Stomach smooth muscle (tissue), 2 donors: Measurements from ENCODE around the gene PCDHA2.
"Not testable (repeated sequence)": the region's sequence is repeated elsewhere in the genome, so short reads cannot be mapped to it uniquely, and the experiment has no call there.

Source experiments
- H3K27ac ChIP-seq: one replicate; pipeline ENCODE4 v1.7.0; 2013; ENCODE audit warnings: mild to moderate bottlenecking, low read length, inconsistent platforms
- H3K27me3 ChIP-seq, 2 donors: one replicate each; pipeline ENCODE4 v1.7.0; 2013; ENCODE audit warnings: low read length in 2 of 2; ENCODE audit not compliant: insufficient read depth in 2 of 2, control insufficient read depth in 1 of 2
- H3K36me3 ChIP-seq, 2 donors: one replicate each; pipeline ENCODE4 v1.7.0; 2013; ENCODE audit warnings: low read length in 2 of 2; ENCODE audit not compliant: control insufficient read depth in 2 of 2, insufficient read depth in 2 of 2
- H3K4me1 ChIP-seq: one replicate; pipeline ENCODE4 v1.7.0; 2013; ENCODE audit warnings: low read length; ENCODE audit not compliant: control insufficient read depth, insufficient read depth
- H3K4me3 ChIP-seq, 2 donors: one replicate each; pipeline ENCODE4 v1.7.0; 2013; ENCODE audit warnings: low read length in 2 of 2
- H3K9ac ChIP-seq, 2 donors: one replicate each; pipeline ENCODE4 v1.7.0; 2013; ENCODE audit warnings: low read length in 2 of 2, mild to moderate bottlenecking in 1 of 2
- H3K9me3 ChIP-seq, 2 donors: one replicate each; pipeline ENCODE4 v1.7.0; 2013; ENCODE audit warnings: low read length in 2 of 2; ENCODE audit not compliant: control insufficient read depth in 2 of 2
- donor health status: healthy.
- donor health status: Pancreatic carcinoma.

The PCDHA2 gene

DNA sequence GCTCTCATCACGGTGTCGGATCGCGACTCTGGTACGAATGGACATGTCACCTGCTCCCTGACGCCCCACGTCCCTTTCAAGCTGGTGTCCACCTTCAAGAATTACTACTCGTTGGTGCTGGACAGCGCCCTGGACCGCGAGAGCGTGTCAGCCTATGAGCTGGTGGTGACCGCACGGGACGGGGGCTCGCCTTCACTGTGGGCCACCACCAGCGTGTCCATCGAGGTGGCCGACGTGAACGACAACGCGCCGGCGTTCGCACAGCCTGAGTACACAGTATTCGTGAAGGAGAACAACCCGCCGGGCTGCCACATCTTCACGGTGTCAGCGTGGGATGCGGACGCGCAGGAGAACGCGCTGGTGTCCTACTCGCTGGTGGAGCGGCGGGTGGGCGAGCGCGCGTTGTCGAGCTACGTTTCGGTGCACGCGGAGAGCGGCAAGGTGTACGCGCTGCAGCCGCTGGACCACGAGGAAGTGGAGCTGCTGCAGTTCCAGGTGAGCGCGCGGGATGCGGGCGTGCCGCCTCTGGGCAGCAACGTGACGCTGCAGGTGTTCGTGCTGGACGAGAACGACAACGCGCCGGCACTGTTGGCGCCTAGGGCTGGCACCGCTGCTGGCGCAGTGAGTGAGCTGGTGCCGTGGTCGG, 1.5 kb downstream of the PCDHA2 start:
- H3K4me3 ChIP-seq, H3K4me1 ChIP-seq, H3K9ac ChIP-seq, H3K27ac ChIP-seq, H3K36me3 ChIP-seq: not testable (repeated sequence)
- peaks cover 10 to 19% of the 10 kb centered on the region in 2 donors for H3K9me3 ChIP-seq
- peaks cover 3 to 25% of the 10 kb centered on the region in 2 donors for H3K27me3 ChIP-seq

DNA sequence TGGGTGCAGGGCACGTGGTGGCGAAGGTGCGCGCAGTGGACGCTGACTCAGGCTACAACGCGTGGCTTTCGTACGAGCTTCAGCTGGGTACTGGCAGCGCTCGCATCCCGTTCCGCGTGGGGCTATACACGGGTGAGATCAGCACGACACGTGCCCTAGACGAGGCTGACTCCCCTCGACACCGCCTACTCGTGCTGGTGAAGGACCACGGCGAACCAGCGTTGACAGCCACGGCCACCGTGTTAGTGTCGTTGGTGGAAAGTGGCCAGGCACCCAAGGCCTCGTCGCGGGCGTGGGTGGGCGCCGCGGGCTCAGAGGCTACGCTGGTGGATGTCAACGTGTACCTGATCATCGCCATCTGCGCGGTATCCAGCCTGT, 2.1 kb downstream of the PCDHA2 start:
- no peak overlapping the region for H3K27ac ChIP-seq
- H3K36me3 ChIP-seq, result no peaks in the 10 kb centered on the region
- peaks cover 3 to 26% of the 10 kb centered on the region in 2 donors for H3K27me3 ChIP-seq
- no peak overlapping the region for H3K9ac ChIP-seq
- no peak overlapping the region for H3K4me3 ChIP-seq
- peaks cover 11 to 19% of the 10 kb centered on the region in 2 donors for H3K9me3 ChIP-seq
- H3K4me1 ChIP-seq, result no peaks in the 10 kb centered on the region

DNA sequence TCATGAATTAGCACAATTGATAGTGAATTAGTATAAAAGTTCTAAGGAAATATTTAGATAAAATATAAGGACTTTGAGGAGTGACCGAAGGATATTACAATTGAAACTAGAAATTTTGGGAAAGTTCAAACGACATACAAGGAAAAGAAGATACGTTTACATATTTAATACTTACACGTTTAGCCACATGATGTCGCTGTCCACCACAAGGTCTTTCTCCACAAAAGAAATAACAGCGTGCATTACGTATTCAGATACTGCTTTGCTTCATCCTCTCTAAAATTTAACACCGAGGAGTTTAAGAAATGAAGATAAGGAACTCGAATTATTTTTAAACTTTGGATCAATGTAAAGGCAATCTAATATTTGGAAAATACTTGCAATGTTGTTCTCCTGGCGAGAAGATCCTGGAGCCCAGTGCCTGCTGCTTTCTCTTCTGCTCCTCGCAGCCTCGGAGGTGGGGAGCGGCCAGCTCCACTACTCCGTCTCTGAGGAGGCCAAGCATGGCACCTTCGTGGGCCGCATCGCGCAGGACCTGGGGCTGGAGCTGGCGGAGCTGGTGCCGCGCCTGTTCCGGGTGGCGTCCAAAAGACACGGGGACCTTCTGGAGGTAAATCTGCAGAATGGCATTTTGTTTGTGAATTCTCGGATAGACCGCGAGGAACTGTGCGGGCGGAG, 6.3 kb downstream of the PCDHA2 start, which contains the start of gene PCDHA3:
Gene PCDHA3, plus strand, starts transcription at position 242 of the 678 bp plus-strand sequence.
- Histone ChIP-seq H3K27ac (no peak within 1 kb of the TSS), H3K9me3 (peaks cover 5 to 18% of the 10 kb centered on the region in 2 donors), H3K4me3 (peak within 1 kb of the TSS; percentile 41 to 56), H3K9ac (no peak within 1 kb of the TSS), H3K36me3 (no peaks in the 10 kb centered on the region), H3K4me1 (no peaks in the 10 kb centered on the region), H3K27me3 (peaks cover 6 to 21% of the 10 kb centered on the region in 2 donors)

DNA sequence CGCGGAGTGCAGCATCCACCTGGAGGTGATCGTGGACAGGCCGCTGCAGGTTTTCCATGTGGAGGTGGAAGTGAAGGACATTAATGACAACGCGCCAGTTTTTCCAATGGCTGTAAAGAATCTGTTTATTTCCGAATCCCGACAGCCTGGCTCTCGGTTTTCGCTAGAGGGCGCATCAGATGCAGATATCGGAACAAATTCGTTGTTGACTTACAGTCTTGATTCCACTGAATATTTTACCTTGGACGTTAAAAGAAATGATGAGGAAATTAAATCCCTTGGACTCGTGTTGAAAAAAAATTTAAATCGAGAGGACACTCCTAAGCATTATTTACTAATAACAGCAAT, 6.8 kb downstream of the PCDHA2 start:
- no peak overlapping the region for H3K9ac ChIP-seq
- H3K27me3 ChIP-seq, result peaks cover 6 to 21% of the 10 kb centered on the region in 2 donors
- H3K9me3 ChIP-seq, result peaks cover 5 to 16% of the 10 kb centered on the region in 2 donors
- no peaks in the 10 kb centered on the region for H3K4me1 ChIP-seq
- H3K27ac ChIP-seq, result no peak overlapping the region
- no peaks in the 10 kb centered on the region for H3K36me3 ChIP-seq
- peak overlapping the region; percentile 41 to 56 for H3K4me3 ChIP-seq

DNA sequence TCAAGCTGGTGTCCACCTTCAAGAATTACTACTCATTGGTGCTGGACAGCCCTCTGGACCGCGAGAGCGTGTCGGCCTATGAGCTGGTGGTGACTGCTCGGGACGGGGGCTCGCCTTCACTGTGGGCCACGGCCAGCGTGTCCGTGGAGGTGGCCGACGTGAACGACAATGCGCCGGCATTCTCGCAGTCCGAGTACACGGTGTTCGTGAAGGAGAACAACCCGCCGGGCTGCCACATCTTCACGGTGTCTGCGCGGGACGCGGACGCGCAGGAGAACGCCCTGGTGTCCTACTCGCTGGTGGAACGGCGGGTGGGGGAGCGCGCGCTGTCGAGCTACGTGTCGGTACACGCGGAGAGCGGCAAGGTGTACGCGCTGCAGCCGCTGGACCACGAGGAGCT, 7.7 kb downstream of the PCDHA2 start:
- Histone ChIP-seq H3K4me3 (peak overlapping the region in 1 of 2 donors; percentile 41), H3K9me3 (peaks cover 5 to 10% of the 10 kb centered on the region in 2 donors), H3K27me3 (peaks cover 3 to 16% of the 10 kb centered on the region in 2 donors)
- H3K4me1 ChIP-seq, H3K36me3 ChIP-seq, H3K27ac ChIP-seq, H3K9ac ChIP-seq: not testable (repeated sequence)

DNA sequence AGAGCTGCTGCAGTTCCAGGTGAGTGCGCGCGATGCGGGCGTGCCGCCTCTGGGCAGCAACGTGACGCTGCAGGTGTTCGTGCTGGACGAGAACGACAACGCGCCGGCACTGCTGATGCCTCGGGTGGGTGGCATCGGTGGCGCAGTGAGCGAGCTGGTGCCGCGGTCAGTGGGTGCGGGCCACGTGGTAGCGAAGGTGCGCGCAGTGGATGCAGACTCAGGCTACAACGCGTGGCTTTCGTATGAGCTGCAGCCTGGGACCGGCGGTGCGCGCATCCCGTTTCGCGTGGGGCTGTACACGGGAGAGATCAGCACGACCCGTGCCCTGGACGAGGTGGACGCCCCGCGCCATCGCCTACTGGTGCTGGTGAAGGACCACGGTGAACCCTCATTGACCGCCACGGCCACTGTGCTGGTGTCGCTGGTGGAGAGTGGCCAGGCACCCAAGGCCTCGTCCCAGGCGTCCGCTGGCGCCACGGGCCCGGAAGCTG, 8.2 kb downstream of the PCDHA2 start:
- H3K36me3 ChIP-seq, result no peaks in the 10 kb centered on the region
- no peaks in the 10 kb centered on the region for H3K4me1 ChIP-seq
- no peak overlapping the region for H3K9ac ChIP-seq
- no peak overlapping the region for H3K4me3 ChIP-seq
- H3K27me3 ChIP-seq, result peaks cover 3 to 16% of the 10 kb centered on the region in 2 donors
- H3K27ac ChIP-seq, result no peak overlapping the region
- peaks cover 5 to 10% of the 10 kb centered on the region in 2 donors for H3K9me3 ChIP-seq

DNA sequence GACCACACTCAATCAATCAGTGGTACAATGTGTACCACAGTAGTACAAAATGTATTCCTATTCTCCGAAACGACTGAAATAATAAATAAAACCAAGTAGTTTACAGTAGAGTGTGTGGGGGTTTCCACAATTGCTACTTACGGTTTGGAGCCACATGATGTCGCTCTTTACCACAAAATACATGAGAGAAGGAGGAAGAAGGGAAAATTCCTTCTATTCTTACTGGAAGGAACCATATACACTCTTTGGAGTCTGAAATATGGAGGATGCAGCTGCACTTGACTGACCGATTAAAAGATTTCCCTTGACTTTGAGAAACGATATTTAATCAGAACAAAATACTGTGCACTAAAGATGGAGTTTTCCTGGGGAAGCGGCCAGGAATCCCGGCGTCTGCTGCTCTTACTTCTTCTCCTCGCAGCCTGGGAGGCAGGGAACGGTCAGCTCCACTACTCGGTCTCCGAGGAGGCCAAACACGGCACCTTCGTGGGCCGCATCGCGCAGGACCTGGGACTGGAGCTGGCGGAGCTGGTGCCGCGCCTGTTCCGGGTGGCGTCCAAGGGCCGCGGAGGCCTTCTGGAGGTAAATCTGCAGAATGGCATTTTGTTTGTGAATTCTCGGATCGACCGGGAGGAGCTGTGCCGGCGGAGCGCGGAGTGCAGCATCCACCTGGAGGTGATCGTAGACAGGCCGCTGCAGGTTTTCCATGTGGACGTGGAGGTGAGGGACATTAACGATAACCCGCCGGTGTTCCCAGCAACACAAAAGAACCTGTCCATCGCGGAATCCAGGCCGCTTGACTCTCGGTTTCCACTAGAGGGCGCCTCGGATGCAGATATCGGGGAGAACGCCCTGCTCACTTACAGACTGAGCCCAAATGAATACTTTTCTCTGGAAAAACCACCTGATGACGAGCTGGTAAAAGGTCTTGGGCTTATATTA, 12.5 kb downstream of the PCDHA2 start, which contains the start of gene PCDHA4:
Gene PCDHA4, plus strand, starts transcription at position 235 of the 942 bp plus-strand sequence.
- H3K9me3 ChIP-seq, result peaks cover 2 to 13% of the 10 kb centered on the region in 2 donors
- no peak within 1 kb of the TSS for H3K27ac ChIP-seq
- H3K4me1 ChIP-seq, result no peaks in the 10 kb centered on the region
- H3K4me3 ChIP-seq, result peak within 1 kb of the TSS; percentile 46 to 55
- H3K27me3 ChIP-seq, result peaks cover 3 to 13% of the 10 kb centered on the region in 2 donors
- H3K9ac ChIP-seq, result no peak within 1 kb of the TSS
- H3K36me3 ChIP-seq, result no peaks in the 10 kb centered on the region

DNA sequence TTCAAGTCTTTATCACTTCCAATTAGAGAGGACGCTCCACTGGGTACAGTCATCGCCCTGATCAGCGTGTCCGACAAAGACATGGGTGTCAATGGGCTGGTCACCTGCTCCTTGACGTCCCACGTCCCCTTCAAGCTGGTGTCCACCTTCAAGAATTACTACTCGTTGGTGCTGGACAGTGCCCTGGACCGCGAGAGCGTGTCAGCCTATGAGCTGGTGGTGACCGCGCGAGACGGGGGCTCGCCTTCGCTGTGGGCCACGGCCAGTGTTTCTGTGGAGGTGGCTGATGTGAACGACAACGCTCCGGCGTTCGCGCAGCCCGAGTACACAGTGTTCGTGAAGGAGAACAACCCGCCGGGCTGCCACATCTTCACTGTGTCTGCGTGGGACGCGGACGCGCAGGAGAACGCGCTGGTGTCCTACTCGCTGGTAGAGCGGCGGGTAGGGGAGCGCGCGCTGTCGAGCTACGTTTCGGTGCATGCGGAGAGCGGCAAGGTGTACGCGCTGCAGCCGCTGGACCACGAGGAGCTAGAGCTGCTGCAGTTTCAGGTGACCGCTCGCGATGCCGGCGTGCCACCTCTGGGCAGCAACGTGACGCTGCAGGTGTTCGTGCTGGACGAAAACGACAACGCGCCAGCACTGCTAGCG, 13.7 kb downstream of the PCDHA2 start:
- not testable (repeated sequence) for H3K4me1 ChIP-seq, H3K4me3 ChIP-seq, H3K36me3 ChIP-seq, H3K9me3 ChIP-seq, H3K27ac ChIP-seq, H3K27me3 ChIP-seq, H3K9ac ChIP-seq

DNA sequence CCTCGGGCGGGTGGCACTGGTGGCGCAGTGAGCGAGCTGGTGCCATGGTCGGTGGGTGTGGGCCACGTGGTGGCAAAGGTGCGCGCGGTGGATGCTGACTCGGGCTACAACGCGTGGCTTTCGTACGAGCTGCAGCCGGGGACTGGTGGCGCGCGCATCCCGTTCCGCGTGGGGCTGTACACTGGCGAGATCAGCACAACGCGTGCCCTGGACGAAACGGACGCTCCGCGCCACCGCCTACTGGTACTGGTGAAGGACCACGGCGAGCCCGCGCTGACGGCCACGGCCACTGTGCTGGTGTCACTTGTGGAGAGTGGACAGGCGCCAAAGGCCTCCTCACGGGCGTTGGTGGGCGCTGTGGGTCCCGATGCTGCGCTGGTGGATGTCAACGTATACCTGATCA, 14.2 kb downstream of the PCDHA2 start:
- Histone ChIP-seq H3K9me3 (peaks cover 2 to 7% of the 10 kb centered on the region in 2 donors), H3K9ac (no peak overlapping the region), H3K27me3 (no peaks in the 10 kb centered on the region), H3K27ac (no peak overlapping the region), H3K4me3 (no peak overlapping the region), H3K36me3 (no peaks in the 10 kb centered on the region), H3K4me1 (no peaks in the 10 kb centered on the region)
